Left cardiac atrium (tissue), 4 donors: Measurements from ENCODE around the gene WDR27. TPM values are rescaled to one million over a fixed set of nuclear protein-coding genes. Genes with fewer than 3 reads are reported as not detected.

Experiments
- ATAC-seq, 2 donors: fragments of 200-7000 bp; cut with Tn5 transposase; one replicate each; pipeline ENCODE4 v1.9.1; 2020; ENCODE audit warnings: mild to moderate bottlenecking in 2 of 2, moderate library complexity in 2 of 2
- DNase-seq: peaks from one replicate; pipeline ENCODE4 v3.0.0-alpha.2; 2020
- intact Hi-C, 2 donors: fragments of 100-400 bp; cut with DNase I; formaldehyde crosslinking; loops; one replicate each; pipeline versions ENCODE4 v1.14.1 to v1.15.1; 2022 to 2023
- total RNA-seq, 2 donors: library from RNA; stranded (reverse); fragmentation: NEBNext Ultra II Directional; extraction: Animal tissue kit (Norgen Biotek cat#: 25700); gene quantifications; one replicate each; pipeline ENCODE4 v1.2.1, GENCODE V29; 2021
- donor health status: DM: no; HTN: yes; CAD: no.
- donor health status: DM: no; HTN: yes; CAD: no; lungs with severe emphysema.
- donor health status: DM: yes; HTN: yes; CAD: no.
- donor health status: Dilated cardiomyopathy.

Gene WDR27
- total RNA-seq, 2 donors from 2014 or later = 12.3 to 12.9 TPM

- ATAC-seq (no peak), DNase-seq (no peak)
- intact Hi-C loops = no loop called here
These were observed 122.3 kb downstream of the WDR27 start for GRCh38 chr6:169579407-169580111.

GRCh38 chr6:169577974-169578373, 123.9 kb downstream of the WDR27 start:
- ATAC-seq = no peak
- intact Hi-C loops = no loop called here
- DNase-seq = no peak

- ATAC-seq (no peak), DNase-seq (no peak)
- intact Hi-C loops = no loop called here
These were observed 124.6 kb downstream of the WDR27 start for GRCh38 chr6:169577236-169577635.

GRCh38 chr6:169575821-169576220, 126.0 kb downstream of the WDR27 start:
- intact Hi-C loops = no loop called here
- no peak for ATAC-seq
- no peak for DNase-seq

- no peak for DNase-seq
- intact Hi-C loops = no loop called here
- ATAC-seq = no peak
These were observed 126.5 kb downstream of the WDR27 start for GRCh38 chr6:169575365-169575764.

GRCh38 chr6:169574420-169574819, 127.4 kb downstream of the WDR27 start:
- intact Hi-C loops = no loop called here
- no peak for DNase-seq

GRCh38 chr6:169573883-169574282, 127.9 kb downstream of the WDR27 start:
- ATAC-seq (no peak), DNase-seq (no peak)
- intact Hi-C loops = no loop called here

More at GRCh38 chr6:169574420-169574819, 127.4 kb downstream of the WDR27 start:
- no peak for ATAC-seq

- DNase-seq = no peak
- intact Hi-C loops = no loop called here
- ATAC-seq = no peak
These were observed 130.5 kb downstream of the WDR27 start for GRCh38 chr6:169571123-169571962.

GRCh38 chr6:169568314-169569087, 133.3 kb downstream of the WDR27 start:
- intact Hi-C loops = no loop called here
- no peak for ATAC-seq
- DNase-seq = no peak

GRCh38 chr6:169567819-169568218, 134.0 kb downstream of the WDR27 start:
- no peak for DNase-seq
- ATAC-seq = no peak
- intact Hi-C loops = no loop called here

- ATAC-seq (no peak), DNase-seq (no peak)
- intact Hi-C loops = no loop called here
These were observed 134.7 kb downstream of the WDR27 start for GRCh38 chr6:169566961-169567750.

GRCh38 chr6:169566319-169566718, 135.5 kb downstream of the WDR27 start:
- intact Hi-C loops = no loop called here
- DNase-seq = no peak
- ATAC-seq = no peak

GRCh38 chr6:169564453-169565240, 137.2 kb downstream of the WDR27 start:
- DNase-seq (no peak), ATAC-seq (no peak)
- intact Hi-C loops = no loop called here

- no peak for DNase-seq
- intact Hi-C loops = no loop called here
- ATAC-seq = no peak
These were observed 140.2 kb downstream of the WDR27 start for GRCh38 chr6:169561665-169562064.

GRCh38 chr6:169559592-169559991, 142.2 kb downstream of the WDR27 start:
- DNase-seq = no peak
- intact Hi-C loops = no loop called here
- ATAC-seq = no peak

- ATAC-seq = no peak
- intact Hi-C loops = no loop called here
- no peak for DNase-seq
These were observed 142.9 kb downstream of the WDR27 start for GRCh38 chr6:169558774-169559441.

GRCh38 chr6:169558378-169558773, 143.5 kb downstream of the WDR27 start:
- no peak for DNase-seq
- intact Hi-C loops = no loop called here
- no peak for ATAC-seq

- ATAC-seq (no peak), DNase-seq (no peak)
- intact Hi-C loops = no loop called here
These were observed 143.9 kb downstream of the WDR27 start for GRCh38 chr6:169557887-169558286.
